HG03439 (cell line): ENCODE results near the gene UBE2H.
A peak's percentile ranks its signal among the peaks of the same experiment; 100 is the strongest.
"Not testable (repeated sequence)": the region's sequence is repeated elsewhere in the genome, so short reads cannot be mapped to it uniquely, and the experiment has no call there.

Source experiments
- ATAC-seq: cut with Tn5 transposase; IDR thresholded peaks from one replicate; pipeline ENCODE4 v1.9.1; 2021; ENCODE audit warnings: mild to moderate bottlenecking, moderate library complexity; ENCODE audit not compliant: unreplicated experiment

Gene UBE2H

GRCh38 chr7:129824291-129825208 is 128.2 kb downstream of the UBE2H start:
- peak; percentile 23 for ATAC-seq

DNA sequence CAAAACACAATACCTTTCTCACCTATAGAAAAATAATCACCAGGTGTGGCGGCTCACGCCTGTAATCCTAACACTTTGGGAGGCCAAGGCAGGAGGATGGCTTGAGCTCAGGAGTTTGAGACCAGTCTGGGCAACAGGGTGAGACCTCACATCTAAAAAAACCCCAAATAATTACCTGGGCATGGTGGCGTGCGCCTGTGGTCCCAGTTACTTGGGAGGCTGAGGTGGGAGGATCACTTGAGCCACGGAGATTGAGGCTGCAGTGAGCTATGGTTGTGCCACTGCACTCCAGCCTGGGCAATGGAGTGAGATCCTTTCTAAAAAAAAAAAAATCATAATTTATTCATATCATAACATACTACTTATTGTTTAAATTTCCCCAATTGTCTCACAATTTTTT is 129.6 kb downstream of the UBE2H start:
- ATAC-seq = not testable (repeated sequence)

GRCh38 chr7:129821476-129821875 is 131.3 kb downstream of the UBE2H start:
- ATAC-seq = no peak

DNA sequence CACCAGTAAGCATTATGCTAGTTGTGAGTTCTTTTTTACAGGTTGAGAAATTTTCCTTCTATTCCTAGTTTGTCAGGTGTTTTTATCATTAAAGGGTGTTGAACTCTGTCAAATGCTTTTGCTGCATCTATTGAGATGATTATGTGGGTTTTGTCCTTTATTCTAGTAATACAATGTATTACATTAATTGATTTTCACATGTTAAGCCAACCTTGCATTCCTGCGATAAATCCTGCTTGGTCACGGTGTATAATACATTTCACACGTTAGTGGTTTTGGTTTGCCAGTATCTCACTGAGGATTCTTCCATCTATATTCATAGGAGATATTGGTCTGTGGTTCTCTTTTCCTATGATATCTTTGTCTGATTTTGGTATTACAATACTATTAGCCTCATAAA is 136.0 kb downstream of the UBE2H start:
- no peak for ATAC-seq

GRCh38 chr7:129807863-129808262 is 144.9 kb downstream of the UBE2H start:
- no peak for ATAC-seq

GRCh38 chr7:129804890-129805719 is 147.7 kb downstream of the UBE2H start:
- no peak for ATAC-seq

DNA sequence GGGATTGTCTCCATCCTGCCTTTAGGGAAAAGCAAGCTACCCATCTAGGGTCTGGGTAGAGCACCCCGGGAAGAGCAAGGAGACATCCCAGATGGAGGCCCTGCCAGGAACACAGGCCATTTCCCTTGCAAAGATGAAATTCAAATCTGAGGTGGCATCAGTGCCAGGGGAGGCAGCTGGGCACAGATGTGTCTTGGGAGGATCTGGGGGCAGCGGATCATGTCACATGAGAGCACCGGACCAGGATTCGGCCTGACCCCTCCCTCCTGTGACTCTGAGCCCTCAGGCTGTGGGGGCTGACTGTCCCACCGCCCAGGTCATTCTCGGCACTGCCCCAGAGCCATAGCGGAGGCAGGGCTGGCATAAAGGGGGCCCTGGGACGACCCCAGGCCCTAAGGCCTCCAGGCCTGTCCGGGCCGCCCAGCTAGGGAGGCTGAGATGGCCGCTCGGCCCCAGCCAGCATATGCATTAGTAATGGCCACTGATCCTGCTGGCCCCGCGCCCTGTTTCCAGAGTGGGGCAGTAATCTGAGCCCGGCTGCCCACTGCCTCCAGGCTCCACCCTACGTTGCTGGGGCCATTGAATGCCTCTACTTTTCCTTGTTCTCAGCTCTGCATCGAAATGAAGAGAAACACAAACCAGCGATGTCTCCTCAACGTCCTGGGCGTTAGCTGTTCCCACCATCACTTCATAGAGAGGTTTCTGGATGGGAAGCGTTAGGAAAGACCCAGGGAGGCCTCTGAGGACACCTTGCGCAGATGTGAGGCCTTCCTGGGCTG is 148.5 kb downstream of the UBE2H start:
- no peak for ATAC-seq

DNA sequence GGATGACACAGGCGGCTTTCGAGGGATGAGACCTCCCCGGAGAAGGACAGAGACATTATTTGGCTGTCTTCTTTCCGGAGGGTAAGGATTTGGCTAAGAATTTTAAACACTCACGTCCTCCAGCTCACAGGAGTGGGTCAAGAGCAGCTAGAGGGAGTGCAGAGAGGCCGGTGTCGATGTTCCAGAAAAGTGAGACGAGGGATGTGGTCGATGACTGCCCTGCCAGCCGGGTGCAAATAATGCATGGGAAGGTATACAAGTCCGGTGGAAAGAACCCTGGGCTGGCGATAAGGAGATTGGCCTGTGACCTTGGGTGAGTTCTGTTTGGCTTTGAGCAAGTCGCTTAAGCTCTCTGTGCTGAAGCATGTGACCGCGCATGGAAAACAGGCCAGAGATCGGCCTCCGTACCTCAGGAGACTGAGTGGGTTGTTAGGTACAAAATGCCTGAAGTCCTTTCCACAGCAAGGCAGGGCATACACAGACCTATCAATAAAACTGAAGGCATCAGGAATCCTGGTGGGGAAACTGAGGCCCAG is 149.1 kb downstream of the UBE2H start:
- no peak for ATAC-seq

GRCh38 chr7:129801882-129802281 is 150.9 kb downstream of the UBE2H start:
- ATAC-seq = no peak

DNA sequence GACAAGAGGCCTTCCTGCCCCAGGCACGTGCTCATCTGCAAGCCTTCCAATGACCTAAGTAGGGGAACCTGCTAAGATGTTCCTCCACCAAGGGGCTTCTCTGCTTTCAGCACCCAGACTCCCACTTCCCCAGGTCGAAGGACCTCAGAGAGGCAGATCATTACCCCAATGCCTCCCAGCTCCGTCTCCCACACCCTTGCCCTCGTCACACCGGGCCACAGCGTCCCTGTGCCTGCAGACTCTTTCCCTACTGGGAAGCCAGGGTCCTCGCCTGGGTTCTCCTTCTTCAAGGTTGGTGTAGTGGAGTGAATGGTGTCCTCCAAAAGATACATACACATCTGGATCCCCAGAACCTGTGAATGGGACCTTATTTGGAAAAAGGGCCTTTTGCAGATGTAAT is 151.9 kb downstream of the UBE2H start:
- ATAC-seq = no peak

- ATAC-seq = no peak
Observed at GRCh38 chr7:129799350-129799955, 153.3 kb downstream of the UBE2H start.

GRCh38 chr7:129798616-129799349 is 154.0 kb downstream of the UBE2H start:
- ATAC-seq = no peak

- ATAC-seq = no peak
Observed at GRCh38 chr7:129797214-129797789, 155.5 kb downstream of the UBE2H start.

GRCh38 chr7:129796186-129796775 is 156.5 kb downstream of the UBE2H start:
- ATAC-seq = no peak

GRCh38 chr7:129794461-129794860 is 158.3 kb downstream of the UBE2H start:
- ATAC-seq = not testable (repeated sequence)

- no peak for ATAC-seq
Observed at GRCh38 chr7:129793506-129794310, 159.1 kb downstream of the UBE2H start.

GRCh38 chr7:129792721-129793120 is 160.0 kb downstream of the UBE2H start:
- no peak for ATAC-seq

DNA sequence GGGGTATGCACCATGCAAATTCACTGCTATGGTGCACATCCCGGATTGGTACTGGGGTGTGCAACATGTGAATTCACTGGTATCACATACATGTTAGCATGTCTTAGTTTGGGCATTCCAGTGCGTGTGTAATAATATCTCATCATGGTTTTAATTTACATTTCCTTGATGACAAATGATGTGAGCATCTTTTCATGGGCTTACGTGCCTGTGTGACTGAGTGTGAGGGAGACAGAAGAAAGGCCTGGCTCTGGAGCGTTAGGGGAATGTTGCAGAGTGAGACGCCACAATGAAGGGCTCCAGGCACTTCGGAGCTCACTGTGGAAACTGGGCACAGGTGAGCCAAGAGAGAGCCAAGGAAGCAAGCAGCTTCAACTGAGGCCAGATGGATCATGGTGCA is 162.6 kb downstream of the UBE2H start:
- ATAC-seq = no peak
